PFSK-1 (cell line): Measurements from ENCODE around the gene TPP1.

Experiments used
- POLR2AphosphoS5 ChIP-seq: IDR thresholded peaks from 2 replicates; pipeline ENCODE4 v1.6.1; 2012; ENCODE audit warnings: low read depth, mild to moderate bottlenecking, control low read depth, low read length, moderate library complexity
- TAF1 ChIP-seq: IDR thresholded peaks from 2 replicates; pipeline ENCODE4 v1.6.1; 2012; ENCODE audit warnings: low read length, control low read depth, borderline replicate concordance; ENCODE audit not compliant: insufficient read depth
- TF ChIP-seq, protein P1 (sequence below), 2 experiments: IDR thresholded peaks; 2 replicates each; pipeline versions ENCODE4 v1.6.1 to v1.8.0; 2011 to 2012; ENCODE audit warnings: low read depth in 2 of 2, low read length in 2 of 2, control low read depth in 1 of 2, inconsistent platforms in 1 of 2, mild to moderate bottlenecking in 1 of 2, moderate library complexity in 1 of 2; ENCODE audit not compliant: insufficient read depth in 1 of 2

- TF ChIP-seq TAF1 (no peak), POLR2AphosphoS5 (no peak)
- TF ChIP-seq, protein P1, sequence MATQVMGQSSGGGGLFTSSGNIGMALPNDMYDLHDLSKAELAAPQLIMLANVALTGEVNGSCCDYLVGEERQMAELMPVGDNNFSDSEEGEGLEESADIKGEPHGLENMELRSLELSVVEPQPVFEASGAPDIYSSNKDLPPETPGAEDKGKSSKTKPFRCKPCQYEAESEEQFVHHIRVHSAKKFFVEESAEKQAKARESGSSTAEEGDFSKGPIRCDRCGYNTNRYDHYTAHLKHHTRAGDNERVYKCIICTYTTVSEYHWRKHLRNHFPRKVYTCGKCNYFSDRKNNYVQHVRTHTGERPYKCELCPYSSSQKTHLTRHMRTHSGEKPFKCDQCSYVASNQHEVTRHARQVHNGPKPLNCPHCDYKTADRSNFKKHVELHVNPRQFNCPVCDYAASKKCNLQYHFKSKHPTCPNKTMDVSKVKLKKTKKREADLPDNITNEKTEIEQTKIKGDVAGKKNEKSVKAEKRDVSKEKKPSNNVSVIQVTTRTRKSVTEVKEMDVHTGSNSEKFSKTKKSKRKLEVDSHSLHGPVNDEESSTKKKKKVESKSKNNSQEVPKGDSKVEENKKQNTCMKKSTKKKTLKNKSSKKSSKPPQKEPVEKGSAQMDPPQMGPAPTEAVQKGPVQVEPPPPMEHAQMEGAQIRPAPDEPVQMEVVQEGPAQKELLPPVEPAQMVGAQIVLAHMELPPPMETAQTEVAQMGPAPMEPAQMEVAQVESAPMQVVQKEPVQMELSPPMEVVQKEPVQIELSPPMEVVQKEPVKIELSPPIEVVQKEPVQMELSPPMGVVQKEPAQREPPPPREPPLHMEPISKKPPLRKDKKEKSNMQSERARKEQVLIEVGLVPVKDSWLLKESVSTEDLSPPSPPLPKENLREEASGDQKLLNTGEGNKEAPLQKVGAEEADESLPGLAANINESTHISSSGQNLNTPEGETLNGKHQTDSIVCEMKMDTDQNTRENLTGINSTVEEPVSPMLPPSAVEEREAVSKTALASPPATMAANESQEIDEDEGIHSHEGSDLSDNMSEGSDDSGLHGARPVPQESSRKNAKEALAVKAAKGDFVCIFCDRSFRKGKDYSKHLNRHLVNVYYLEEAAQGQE (IDR thresholded peaks at IDR 0.05; ENCODE audit: insufficient read depth in 1 of 2, low read depth in 2 of 2, low read length in 2 of 2) = no peak
Measured at GRCh38 chr11:6626971-6627761, 7.9 kb upstream of the TPP1 start.
